ENCODE results near the gene MAP3K8. TPM values are rescaled to one million over a fixed set of nuclear protein-coding genes. Genes with fewer than 3 reads are reported as not detected.

MAP3K8 gene
- total RNA-seq, 2 experiments from 2014 or later: 13.6 to 14.5 TPM

DNA sequence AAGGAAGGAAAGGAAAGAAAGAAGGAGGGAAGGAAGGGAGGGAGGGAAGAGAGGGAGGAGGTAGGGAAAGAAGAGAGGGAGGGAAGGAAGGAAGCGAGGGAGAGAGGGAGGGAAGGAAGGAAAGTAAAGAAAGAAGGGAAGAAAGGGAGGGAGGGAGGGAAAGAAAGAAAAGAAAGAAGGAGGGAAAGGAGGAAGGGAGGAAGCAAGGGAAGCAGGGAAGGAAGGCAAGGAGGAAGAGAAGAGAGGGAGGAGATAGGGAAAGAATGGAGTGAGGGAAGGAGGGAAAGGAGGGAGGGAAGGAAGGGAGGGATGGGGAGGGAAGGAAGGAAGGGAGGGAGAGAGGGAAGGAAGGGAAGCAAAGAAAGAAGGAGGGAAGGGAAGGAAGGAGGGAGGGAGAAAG, 65.8 kb downstream of the MAP3K8 start:
- DNase-seq: no peak
- no peaks in the 10 kb centered on the region for H3K36me3 Mint-ChIP-seq (ENCODE audit: low read depth)
- H3K27me3 Mint-ChIP-seq (ENCODE audit: low read depth): no peaks in the 10 kb centered on the region
- intact Hi-C loops (cut with micrococcal nuclease): no loop called here
- no peak overlapping the region for H3K27ac Mint-ChIP-seq
- no peak overlapping the region for H3K4me3 Mint-ChIP-seq
- peaks cover 22% of the 10 kb centered on the region for H3K4me1 Mint-ChIP-seq (ENCODE audit: low read depth)
- no peaks in the 10 kb centered on the region for H3K9me3 Mint-ChIP-seq
- CTCF ChIA-PET: no interaction called here

DNA sequence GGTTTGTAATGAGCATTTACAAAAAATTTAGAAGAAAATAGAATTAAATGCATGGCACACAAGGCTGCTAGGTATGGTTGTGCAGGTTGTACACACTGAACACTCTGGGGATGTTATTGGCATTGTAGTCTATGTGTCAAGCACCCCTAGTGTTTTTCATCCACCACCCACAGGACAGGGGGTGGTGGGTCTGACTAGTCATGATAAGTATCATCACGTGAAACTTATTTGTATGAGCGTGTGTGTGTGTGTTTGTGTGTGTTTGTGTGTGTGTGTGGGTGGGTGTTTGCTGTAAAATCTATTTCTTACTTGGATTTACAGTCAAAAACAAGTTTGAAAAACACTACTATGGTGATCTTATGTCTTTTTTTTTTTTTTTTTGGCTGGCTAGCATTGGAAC, 66.5 kb downstream of the MAP3K8 start:
- Mint-ChIP-seq H3K4me3 (no peak overlapping the region), H3K36me3 (ENCODE audit: low read depth) (no peaks in the 10 kb centered on the region), H3K27me3 (ENCODE audit: low read depth) (no peaks in the 10 kb centered on the region), H3K9me3 (no peaks in the 10 kb centered on the region), H3K4me1 (ENCODE audit: low read depth) (peaks cover 22% of the 10 kb centered on the region), H3K27ac (no peak overlapping the region)
- intact Hi-C loops (cut with micrococcal nuclease): no loop called here
- DNase-seq: no peak
- CTCF ChIA-PET: no interaction called here

DNA sequence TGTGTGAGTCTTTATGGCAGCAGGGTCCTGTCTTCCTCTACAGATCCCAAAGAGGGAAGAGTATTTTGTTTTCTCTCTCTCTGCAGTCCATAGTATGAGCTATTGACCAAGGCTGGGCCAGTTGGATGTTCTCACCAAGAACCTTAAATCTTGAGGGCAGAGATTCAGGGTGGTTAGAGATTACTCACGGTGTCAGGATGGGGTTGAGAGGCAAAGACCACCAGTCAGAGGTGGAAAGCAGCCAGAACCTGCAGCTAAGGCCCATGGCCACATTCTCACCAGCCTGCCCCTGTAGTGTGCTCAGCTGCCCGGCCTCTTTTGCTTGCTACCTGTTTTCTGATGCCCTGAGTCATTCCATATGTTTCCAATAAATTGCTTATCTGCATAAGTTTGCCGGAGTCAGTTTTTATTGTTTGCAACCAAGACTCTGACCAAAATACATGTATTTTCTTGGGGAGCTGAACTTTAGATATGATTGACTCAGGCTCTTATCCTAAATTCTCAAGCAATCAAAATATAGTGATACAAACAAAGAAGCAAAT, 67.0 kb downstream of the MAP3K8 start:
- CTCF ChIA-PET: no interaction called here
- H3K36me3 Mint-ChIP-seq (ENCODE audit: low read depth): no peaks in the 10 kb centered on the region
- H3K27me3 Mint-ChIP-seq (ENCODE audit: low read depth): no peaks in the 10 kb centered on the region
- no peaks in the 10 kb centered on the region for H3K9me3 Mint-ChIP-seq
- H3K4me3 Mint-ChIP-seq: no peak overlapping the region
- no peak for DNase-seq
- peaks cover 22% of the 10 kb centered on the region for H3K4me1 Mint-ChIP-seq (ENCODE audit: low read depth)
- no peak overlapping the region for H3K27ac Mint-ChIP-seq
- intact Hi-C loops (cut with micrococcal nuclease): no loop called here

DNA sequence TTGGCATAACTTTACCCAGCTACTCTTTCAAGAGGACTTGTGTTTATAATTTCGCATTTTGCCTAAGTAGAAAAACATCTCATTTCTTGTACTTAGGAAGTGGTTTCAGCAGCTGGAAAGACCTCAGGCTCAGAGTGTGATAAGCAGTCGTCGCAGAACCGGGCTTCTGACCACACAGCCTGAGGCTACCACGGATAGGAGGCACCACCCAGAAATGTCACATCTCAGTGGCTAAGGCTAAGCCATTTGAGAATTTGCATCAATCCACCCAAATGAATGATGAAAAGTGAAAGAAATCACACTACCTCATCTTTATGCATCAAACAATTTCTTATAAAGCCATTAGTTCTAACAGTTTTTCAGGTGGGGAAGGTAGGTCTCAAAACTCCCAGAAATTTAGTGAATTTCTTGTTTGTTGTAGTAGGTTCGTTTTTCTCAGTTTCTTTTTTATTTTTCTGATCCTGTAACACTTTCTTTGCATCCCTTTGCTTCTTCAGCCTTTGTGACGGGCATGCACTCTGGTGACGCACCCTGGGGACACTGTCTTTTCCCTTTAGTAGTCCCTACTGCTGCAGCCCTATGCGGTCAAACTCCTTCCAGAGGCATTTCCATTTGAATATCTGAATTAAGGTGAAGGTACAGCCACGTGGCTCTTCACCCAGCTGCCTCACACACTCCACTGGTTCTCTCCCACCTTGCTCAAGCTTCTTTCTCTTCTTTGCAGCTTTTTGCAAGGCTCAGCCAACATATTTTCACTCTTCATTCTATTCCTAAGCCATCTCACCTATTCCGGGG, 68.5 kb downstream of the MAP3K8 start:
- DNase-seq: peak; percentile 17
- CTCF ChIA-PET: interaction anchor here (0.6 kb wide), 1 partner anchor 181 kb away, joined by 4 read pairs; no protein-coding TSS in a partner anchor
- Mint-ChIP-seq H3K4me1 (ENCODE audit: low read depth) (peaks cover 18% of the 10 kb centered on the region), H3K4me3 (no peak overlapping the region), H3K27me3 (ENCODE audit: low read depth) (no peaks in the 10 kb centered on the region), H3K36me3 (ENCODE audit: low read depth) (no peaks in the 10 kb centered on the region), H3K9me3 (no peaks in the 10 kb centered on the region), H3K27ac (no peak overlapping the region)
- intact Hi-C loops (cut with micrococcal nuclease): no loop called here

DNA sequence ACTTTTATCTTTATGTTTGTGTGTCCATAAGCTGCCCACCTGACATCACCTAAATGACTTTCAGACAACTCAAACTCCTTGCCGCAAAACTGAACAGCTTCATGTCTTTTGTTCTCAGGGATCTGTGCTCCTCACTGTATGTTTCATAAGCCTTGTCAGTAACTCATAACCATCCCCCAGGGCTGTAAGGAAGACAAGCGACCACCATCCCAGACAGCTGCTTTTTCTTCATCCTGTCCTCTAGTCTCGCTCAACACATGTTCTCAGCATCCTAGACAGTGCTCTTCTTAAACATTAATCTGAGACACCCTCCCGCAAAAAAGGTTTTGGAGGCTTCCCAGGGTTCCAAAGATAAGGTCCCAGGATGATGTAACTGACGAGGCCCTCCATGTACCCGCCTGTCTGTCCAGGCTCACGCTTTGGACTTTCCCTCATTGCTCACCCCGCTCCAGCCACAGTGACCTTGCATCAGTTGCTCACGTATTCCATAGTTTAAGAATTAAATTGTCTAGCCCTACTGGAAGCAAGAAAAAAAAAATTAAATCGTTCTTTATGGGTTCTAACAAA, 69.8 kb downstream of the MAP3K8 start:
- Mint-ChIP-seq H3K4me3 (no peak overlapping the region), H3K4me1 (ENCODE audit: low read depth) (peaks cover 12% of the 10 kb centered on the region), H3K27me3 (ENCODE audit: low read depth) (no peaks in the 10 kb centered on the region), H3K36me3 (ENCODE audit: low read depth) (no peaks in the 10 kb centered on the region), H3K9me3 (no peaks in the 10 kb centered on the region), H3K27ac (no peak overlapping the region)
- intact Hi-C loops (cut with micrococcal nuclease): no loop called here
- CTCF ChIA-PET: no interaction called here
- DNase-seq: no peak

DNA sequence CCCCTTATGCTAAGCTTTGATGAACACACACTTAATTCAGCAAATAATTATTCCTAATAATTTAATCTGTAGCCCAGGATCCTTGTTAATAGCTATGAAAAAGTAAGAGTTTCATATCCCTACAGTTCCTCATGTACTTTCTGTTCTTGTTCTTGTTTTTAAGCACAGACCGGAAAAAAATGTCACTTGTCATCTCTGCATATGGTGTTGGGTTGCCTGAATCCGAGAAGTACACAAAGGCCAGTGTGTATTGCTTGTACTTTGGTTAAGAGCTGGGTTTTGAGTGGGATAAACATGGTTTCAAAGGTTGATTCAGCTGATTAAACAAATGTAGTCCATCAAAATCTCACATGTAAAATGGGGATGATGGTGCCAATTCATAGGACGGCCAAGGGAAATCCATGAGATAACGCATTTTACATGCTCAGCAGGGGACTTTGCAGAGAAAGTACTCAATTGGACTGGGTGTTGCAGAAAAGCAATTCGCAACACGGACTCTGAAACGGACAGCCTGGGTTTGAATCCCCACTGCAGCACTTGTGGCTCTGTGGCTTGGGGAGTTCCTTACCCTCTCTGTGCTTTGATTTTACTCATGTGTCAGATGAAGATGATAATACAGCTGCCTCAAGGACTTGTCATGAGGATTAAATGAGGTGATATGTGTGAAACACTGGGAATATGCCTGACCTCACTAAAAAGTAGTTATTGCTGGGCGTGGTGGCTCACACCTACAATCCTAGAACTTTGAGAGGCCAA, 71.7 kb downstream of the MAP3K8 start:
- Mint-ChIP-seq H3K9me3 (no peaks in the 10 kb centered on the region), H3K36me3 (ENCODE audit: low read depth) (no peaks in the 10 kb centered on the region), H3K27ac (no peak overlapping the region), H3K27me3 (ENCODE audit: low read depth) (no peaks in the 10 kb centered on the region), H3K4me1 (ENCODE audit: low read depth) (peaks cover 12% of the 10 kb centered on the region), H3K4me3 (no peak overlapping the region)
- intact Hi-C loops (cut with micrococcal nuclease): no loop called here
- CTCF ChIA-PET: interaction anchor here (0.6 to 1.0 kb wide), 2 partner anchors 13 to 94 kb away, joined by 3 read pairs; no protein-coding TSS in a partner anchor
- no peak for DNase-seq

DNA sequence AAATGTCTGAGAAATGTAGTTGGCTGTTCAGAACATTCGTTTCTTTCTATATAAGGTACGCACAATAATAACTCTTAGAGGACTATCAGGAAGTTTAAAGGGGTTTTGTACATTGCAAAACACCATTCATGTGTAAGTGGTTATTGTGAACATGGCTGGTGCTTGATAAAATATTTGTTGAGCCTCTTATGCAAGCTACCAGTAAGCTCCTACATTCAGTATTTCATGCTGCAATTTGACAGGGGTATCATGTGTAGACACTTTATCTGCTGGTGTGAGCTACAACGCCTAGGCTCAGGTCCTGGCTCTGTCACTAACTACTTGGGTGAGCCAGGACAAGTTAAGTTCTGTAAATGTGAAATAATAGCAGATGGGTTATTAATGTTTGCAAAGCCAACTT, 75.5 kb downstream of the MAP3K8 start:
- no peak for DNase-seq

DNA sequence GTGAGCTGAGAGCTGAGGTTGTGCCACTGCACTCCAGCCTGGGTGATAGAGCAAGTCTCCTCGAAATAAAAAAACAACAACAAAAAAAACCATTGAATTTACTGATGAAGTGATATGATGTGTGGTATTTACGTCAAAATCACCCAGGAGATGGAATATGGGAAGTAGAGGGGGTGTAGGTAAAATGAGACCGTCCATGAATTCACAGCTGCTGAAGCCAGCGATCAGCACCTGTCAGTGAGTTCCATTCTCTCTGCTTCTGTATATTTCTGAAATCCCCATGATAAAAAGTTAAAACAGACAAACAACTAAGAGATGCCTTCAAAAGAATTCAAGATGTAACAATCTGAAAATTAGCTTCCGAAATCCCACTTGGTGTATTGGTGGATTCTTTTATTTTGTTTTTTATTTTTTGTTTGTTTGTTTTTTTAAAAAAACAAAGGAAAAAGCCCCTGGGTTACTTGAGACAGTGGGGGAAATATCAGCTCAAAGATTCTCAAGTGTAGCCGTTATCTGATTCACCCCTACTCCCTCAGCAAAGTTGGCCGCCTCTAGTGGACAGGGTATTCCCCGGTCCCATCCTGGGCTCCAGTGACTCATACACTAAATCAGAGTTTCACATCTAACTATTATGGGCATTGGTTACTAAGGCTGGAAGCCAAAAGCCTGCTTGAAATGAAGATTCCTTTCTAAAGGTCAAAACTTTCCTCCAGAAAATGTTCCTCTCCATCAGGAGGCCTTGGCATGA, 76.4 kb downstream of the MAP3K8 start:
- DNase-seq: peak; percentile 37
- H3K4me3 Mint-ChIP-seq: no peak overlapping the region
- H3K27ac Mint-ChIP-seq: no peak overlapping the region
- intact Hi-C loops (cut with micrococcal nuclease): no loop called here
- no peaks in the 10 kb centered on the region for H3K27me3 Mint-ChIP-seq (ENCODE audit: low read depth)
- H3K36me3 Mint-ChIP-seq (ENCODE audit: low read depth): no peaks in the 10 kb centered on the region
- no peaks in the 10 kb centered on the region for H3K9me3 Mint-ChIP-seq
- peaks cover 4% of the 10 kb centered on the region for H3K4me1 Mint-ChIP-seq (ENCODE audit: low read depth)
- CTCF ChIA-PET: interaction anchor here (1.1 to 1.2 kb wide), 2 partner anchors 11 to 22 kb away, joined by 3 to 4 read pairs; no protein-coding TSS in a partner anchor

More for the DNA sequence above, 75.5 kb downstream of the MAP3K8 start:
- CTCF ChIA-PET: interaction anchor here (1.1 kb wide), 1 partner anchor 12 kb away, joined by 4 read pairs; no protein-coding TSS in a partner anchor
- Mint-ChIP-seq H3K4me1 (ENCODE audit: low read depth) (peaks cover 4% of the 10 kb centered on the region), H3K9me3 (no peaks in the 10 kb centered on the region), H3K36me3 (ENCODE audit: low read depth) (no peaks in the 10 kb centered on the region), H3K27me3 (ENCODE audit: low read depth) (no peaks in the 10 kb centered on the region), H3K4me3 (no peak overlapping the region), H3K27ac (no peak overlapping the region)
- intact Hi-C loops (cut with micrococcal nuclease): no loop called here

DNA sequence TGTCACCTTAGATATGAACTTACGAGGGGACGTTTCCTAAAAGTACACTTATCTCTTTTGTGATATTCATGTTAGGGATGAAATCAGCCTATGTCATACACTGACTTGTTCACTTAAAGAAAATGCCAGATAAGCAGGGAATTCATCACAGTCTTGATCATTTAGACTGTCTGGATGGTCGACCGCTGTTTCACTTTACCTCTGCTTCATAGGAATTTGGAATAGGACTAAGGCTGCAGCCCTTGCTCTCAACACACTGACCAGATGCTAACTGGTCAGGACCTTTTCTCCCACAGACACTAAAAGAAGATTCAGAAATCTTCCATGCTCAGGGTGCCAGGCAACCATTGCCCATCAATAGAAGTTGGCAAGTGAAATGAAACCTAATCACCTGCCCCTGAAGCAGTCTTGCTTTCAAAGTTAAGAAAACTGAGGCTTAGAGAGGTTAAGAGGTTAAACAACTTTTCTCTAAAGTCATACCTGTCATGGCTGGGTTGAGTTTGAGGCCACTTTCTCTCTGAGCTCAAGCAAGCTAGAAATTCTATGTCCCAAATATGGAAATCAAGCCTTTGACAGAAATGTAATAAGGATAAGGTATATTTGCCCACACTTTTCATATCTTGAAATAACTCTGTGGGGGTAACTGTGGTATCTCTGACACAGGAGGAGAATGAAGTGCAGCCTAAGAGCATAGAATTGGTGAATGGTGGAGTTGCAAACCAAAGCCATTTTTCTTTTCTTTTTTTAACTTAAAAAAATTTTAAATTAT, 77.1 kb downstream of the MAP3K8 start:
- no peaks in the 10 kb centered on the region for H3K36me3 Mint-ChIP-seq (ENCODE audit: low read depth)
- H3K4me1 Mint-ChIP-seq (ENCODE audit: low read depth): peaks cover 4% of the 10 kb centered on the region
- no peak overlapping the region for H3K4me3 Mint-ChIP-seq
- H3K9me3 Mint-ChIP-seq: no peaks in the 10 kb centered on the region
- no peaks in the 10 kb centered on the region for H3K27me3 Mint-ChIP-seq (ENCODE audit: low read depth)
- H3K27ac Mint-ChIP-seq: no peak overlapping the region
- CTCF ChIA-PET: interaction anchor here (1.2 kb wide), 1 partner anchor 22 kb away, joined by 3 read pairs; no protein-coding TSS in a partner anchor
- DNase-seq: no peak
- intact Hi-C loops (cut with micrococcal nuclease): no loop called here

Data from activated naive CD4-positive, alpha-beta T cell treated with anti-CD3 and anti-CD28 coated beads for 36 hours (primary cell).